IPS-20b (cell line): ENCODE results near the gene GPHB5.

ENCODE experiments used
- H3K27ac ChIP-seq: one replicate; pipeline ENCODE4 v1.5.1; 2013; ENCODE audit warnings: low read length
- H3K27me3 ChIP-seq: 2 replicates; pipeline ENCODE4 v1.6.1; 2013; ENCODE audit warnings: mild to moderate bottlenecking, low read length, inconsistent platforms; ENCODE audit not compliant: insufficient read depth
- H3K36me3 ChIP-seq: 2 replicates; pipeline ENCODE4 v1.6.1; 2013; ENCODE audit warnings: low read depth, mild to moderate bottlenecking, inconsistent platforms, low read length, moderate library complexity; ENCODE audit not compliant: insufficient read depth
- H3K4me1 ChIP-seq: 2 replicates; pipeline ENCODE4 v1.6.1; 2013; ENCODE audit warnings: mild to moderate bottlenecking, control low read depth, inconsistent platforms, low read length, moderate library complexity; ENCODE audit not compliant: insufficient read depth
- H3K4me3 ChIP-seq: 2 replicates; pipeline ENCODE4 v1.5.1; 2013; ENCODE audit warnings: mild to moderate bottlenecking, low read length, inconsistent platforms
- H3K9ac ChIP-seq: 2 replicates; pipeline ENCODE4 v1.6.1; 2013; ENCODE audit warnings: low read depth, mild to moderate bottlenecking, inconsistent platforms, low read length, moderate library complexity
- H3K9me3 ChIP-seq: 2 replicates; pipeline ENCODE4 v1.6.1; 2013; ENCODE audit warnings: mild to moderate bottlenecking, low read depth, low read length, inconsistent platforms; ENCODE audit not compliant: insufficient read depth

GPHB5 gene

DNA sequence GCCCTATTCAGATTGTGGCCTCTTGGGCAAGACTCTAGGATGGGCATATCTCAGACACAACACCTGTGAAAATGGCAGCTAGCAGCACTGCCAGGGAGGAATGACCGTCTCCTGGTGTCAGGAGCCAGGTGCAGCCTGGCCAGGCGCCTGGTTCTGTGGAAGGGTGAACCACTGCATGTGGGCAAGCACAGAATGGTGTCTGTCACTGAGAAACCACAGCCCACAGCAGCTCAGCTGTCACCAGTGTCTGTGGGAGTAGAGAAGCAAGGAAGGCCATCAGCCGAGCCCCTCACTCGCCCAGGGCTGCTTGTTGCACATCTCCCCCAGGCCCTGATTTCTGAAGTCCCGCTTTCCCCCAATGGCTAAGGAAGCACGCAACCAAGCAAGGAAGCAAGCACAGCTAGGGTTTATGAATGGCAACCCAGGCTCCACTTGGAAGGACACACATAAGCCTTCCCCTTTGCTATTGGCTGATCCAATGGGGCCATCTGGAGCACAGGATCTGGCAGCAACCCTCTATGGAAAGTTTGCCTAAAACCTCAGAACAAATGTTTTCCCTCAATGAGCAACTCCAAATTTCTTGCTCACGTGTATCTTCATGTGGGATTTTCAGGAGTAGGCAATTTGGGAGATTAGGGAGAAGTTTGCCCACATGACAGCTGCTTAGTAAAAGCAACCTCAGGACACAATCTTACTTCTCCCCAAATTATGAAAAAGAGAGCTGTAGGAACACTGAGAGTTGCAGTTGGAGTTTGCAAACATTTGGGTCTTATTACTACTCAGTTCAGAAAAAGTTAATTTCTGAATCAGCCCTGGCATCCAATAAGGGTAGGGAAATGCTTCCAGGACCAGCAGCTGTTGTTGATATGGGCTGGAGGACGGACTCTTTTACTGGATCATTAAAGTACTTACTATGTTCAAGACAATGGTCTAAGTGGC lies 44.7 kb downstream of the GPHB5 start:
- H3K4me3 ChIP-seq: no peak overlapping the region
- H3K27me3 ChIP-seq: no peaks in the 10 kb centered on the region
- no peaks in the 10 kb centered on the region for H3K4me1 ChIP-seq
- no peak overlapping the region for H3K27ac ChIP-seq
- H3K9ac ChIP-seq: no peak overlapping the region
- H3K9me3 ChIP-seq: no peaks in the 10 kb centered on the region
- H3K36me3 ChIP-seq: no peaks in the 10 kb centered on the region

DNA sequence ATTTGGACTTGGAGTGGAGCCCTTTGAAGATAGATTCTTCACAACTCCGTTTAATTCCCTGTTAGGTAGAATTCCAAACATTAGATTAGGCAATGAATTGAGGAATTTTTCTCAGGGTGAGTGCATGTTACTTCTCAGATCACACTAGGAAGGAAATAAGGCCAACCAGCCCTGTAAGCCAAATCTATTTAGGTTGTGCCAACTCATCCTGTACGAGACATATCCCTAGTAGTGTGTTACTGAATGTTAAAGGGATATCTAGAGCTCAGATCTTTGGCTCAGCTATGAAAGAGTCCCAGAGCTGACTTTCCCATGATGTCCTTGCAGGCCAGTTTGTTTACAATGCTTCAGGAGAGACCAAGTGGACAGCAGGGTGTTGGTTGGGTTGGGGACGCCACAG lies 45.6 kb downstream of the GPHB5 start:
- H3K27ac ChIP-seq: no peak overlapping the region
- H3K4me3 ChIP-seq: no peak overlapping the region
- H3K36me3 ChIP-seq: no peaks in the 10 kb centered on the region
- no peak overlapping the region for H3K9ac ChIP-seq
- H3K4me1 ChIP-seq: no peaks in the 10 kb centered on the region
- H3K27me3 ChIP-seq: no peaks in the 10 kb centered on the region
- no peaks in the 10 kb centered on the region for H3K9me3 ChIP-seq

DNA sequence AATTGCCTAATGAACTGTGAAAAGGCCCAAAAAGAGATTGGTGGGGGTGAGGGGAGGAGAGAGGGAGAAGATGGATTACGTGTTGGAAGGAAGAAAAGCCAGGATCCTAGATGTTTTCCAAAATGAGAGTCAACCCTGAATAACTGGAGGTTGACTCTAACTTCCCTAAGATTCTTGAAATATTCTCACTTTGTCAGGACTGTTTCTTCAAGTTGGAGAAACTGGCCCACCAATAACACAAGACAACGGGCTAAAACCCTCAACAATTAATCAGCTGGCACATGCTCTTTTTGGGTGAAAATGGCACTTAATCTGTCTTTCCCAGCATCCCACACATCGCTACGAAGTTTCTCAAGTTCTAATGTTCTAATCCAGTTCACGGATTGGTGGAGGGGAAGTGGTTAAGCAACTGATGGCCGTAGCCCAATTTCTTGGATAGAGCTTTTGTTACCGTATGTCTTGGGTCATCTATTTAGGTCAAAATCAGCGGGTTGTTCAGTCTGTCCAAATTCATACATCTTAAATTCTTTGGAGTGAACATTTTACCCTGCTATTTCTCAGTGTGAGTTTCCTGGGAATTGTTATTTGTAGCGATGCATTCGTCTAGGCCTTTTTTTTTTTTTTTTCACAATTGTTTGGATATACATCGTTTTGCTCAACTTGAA lies 49.0 kb downstream of the GPHB5 start:
- H3K27me3 ChIP-seq: no peaks in the 10 kb centered on the region
- no peak overlapping the region for H3K27ac ChIP-seq
- H3K36me3 ChIP-seq: no peaks in the 10 kb centered on the region
- H3K4me3 ChIP-seq: no peak overlapping the region
- H3K9ac ChIP-seq: no peak overlapping the region
- no peaks in the 10 kb centered on the region for H3K4me1 ChIP-seq
- peaks cover 10% of the 10 kb centered on the region for H3K9me3 ChIP-seq

DNA sequence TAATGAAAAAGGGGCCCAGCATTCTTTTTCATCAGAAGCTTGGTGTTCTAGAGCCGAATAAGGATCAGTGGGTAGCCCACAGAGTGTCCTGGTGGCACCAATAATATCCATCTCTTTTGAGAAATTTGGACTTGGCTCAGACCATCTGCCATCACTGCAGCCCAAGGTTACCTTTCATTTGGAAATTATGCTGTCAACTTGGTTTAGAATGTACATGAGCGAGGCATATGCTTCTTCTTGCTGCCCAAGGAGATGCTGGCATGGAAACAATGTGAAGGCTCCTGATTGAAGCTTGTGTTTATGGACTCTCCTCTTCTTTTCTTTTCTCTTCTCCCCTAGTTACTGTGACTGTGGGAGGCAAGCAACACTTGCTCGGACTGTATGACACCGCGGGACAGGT lies 50.0 kb downstream of the GPHB5 start:
- Histone ChIP-seq H3K4me3 (no peak overlapping the region), H3K27me3 (no peaks in the 10 kb centered on the region), H3K4me1 (no peaks in the 10 kb centered on the region), H3K9ac (no peak overlapping the region), H3K27ac (no peak overlapping the region), H3K36me3 (no peaks in the 10 kb centered on the region), H3K9me3 (peaks cover 10% of the 10 kb centered on the region)

DNA sequence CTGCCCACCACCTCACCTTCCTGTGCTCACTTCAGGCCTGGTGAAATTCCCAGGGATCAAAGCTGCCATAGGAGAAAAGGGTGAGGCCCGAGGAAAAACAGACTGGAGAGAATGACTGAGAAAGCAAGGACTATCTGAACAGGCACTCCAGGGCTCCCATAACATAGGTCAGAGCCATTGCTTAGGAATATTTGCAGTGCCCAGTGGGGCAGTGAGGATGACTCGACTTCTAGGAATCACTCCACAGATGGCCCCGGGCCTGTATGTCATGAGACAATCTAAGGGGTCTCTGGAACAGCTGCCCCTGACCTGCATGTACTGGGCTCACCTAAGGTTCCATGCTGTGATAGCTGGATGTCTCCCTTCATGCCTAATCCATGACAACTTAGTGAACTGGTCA lies 51.6 kb downstream of the GPHB5 start:
- Histone ChIP-seq H3K36me3 (no peaks in the 10 kb centered on the region), H3K9ac (no peak overlapping the region), H3K4me1 (no peaks in the 10 kb centered on the region), H3K27ac (no peak overlapping the region), H3K27me3 (no peaks in the 10 kb centered on the region), H3K9me3 (peaks cover 10% of the 10 kb centered on the region), H3K4me3 (no peak overlapping the region)

DNA sequence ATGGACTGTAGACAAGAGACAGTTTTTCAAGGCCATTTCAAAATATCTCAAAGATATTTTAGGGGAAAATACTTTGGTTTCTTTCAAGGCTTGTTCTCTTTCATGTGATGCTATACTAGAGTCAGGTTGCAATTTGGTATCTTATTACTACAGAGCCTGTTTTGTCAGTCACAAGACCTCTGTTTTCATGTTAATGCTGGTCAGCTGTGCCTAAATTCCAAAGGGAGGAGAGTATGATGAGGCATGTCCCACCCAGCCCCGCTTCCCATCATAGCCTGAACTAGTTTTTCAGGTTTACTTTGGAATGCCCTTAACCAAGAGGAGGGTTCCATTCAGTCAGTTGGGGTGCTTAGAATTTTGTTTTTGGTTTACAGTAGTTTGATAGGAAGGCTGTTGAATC lies 52.6 kb downstream of the GPHB5 start:
- no peak overlapping the region for H3K27ac ChIP-seq

More for the DNA sequence above, 52.6 kb downstream of the GPHB5 start:
- H3K4me1 ChIP-seq: no peaks in the 10 kb centered on the region
- no peak overlapping the region for H3K9ac ChIP-seq
- H3K4me3 ChIP-seq: no peak overlapping the region
- no peaks in the 10 kb centered on the region for H3K27me3 ChIP-seq
- H3K36me3 ChIP-seq: no peaks in the 10 kb centered on the region
- peaks cover 10% of the 10 kb centered on the region for H3K9me3 ChIP-seq
